C4-2B (cell line): ENCODE data around the gene ANKRD62.

ENCODE experiments used
- ZFX ChIP-seq: fragments of 450-650 bp; IDR thresholded peaks from 2 replicates; pipeline ENCODE4 v1.6.1; 2017
- TF ChIP-seq, protein P1 (sequence below): fragments of 450-650 bp; conservative IDR thresholded peaks from 2 replicates; pipeline ENCODE4 v1.5.1; 2017; ENCODE audit warnings: mild to moderate bottlenecking

DNA sequence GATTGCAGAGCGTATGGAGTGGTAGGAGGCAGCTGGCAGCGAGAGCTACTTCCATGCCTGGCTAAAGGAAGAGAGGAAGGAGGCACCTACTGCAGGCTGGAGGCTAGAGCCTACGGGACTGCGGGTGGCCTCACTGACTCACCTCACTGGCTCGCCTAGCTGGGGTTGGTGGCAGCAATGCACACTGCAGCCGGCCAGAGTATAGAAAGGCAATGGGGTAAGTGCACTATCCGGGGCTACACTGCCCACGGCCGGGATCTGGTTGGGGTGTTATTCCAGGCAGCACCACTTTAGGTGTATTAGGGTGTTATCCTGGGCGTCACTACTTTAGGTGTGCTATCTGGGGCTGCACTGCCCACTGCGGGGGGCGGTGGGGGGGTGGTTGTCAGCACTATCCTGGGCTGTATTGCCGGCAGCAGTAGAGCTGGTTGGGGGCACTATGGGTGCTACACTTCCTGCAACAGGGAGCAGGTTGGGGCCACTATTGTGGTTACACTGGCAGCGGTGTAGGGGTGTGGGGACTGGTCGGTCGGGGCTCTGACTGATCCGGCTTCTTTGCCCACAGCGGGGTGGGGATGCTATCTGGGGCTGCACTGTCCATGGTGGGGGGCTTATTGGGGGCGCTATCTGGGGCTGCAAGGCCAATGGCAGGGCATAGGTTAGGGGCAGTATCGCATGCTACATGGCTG is 33.3 kb upstream of the ANKRD62 start:
- TF ChIP-seq, protein P1, sequence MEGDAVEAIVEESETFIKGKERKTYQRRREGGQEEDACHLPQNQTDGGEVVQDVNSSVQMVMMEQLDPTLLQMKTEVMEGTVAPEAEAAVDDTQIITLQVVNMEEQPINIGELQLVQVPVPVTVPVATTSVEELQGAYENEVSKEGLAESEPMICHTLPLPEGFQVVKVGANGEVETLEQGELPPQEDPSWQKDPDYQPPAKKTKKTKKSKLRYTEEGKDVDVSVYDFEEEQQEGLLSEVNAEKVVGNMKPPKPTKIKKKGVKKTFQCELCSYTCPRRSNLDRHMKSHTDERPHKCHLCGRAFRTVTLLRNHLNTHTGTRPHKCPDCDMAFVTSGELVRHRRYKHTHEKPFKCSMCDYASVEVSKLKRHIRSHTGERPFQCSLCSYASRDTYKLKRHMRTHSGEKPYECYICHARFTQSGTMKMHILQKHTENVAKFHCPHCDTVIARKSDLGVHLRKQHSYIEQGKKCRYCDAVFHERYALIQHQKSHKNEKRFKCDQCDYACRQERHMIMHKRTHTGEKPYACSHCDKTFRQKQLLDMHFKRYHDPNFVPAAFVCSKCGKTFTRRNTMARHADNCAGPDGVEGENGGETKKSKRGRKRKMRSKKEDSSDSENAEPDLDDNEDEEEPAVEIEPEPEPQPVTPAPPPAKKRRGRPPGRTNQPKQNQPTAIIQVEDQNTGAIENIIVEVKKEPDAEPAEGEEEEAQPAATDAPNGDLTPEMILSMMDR, result no peak; the same call in 1 of the 2 replicates
- TF ChIP-seq ZFX, result no peak
